PC-3 (cell line): ENCODE results near the gene COMMD10.

ENCODE experiments used
- CTCF ChIP-seq: fragments of 300-600 bp; sonication (generic); conservative IDR thresholded peaks from 2 replicates; pipeline ENCODE4 v1.5.1; 2017; ENCODE audit warnings: antibody characterized with exemption, low read depth, mild to moderate bottlenecking, low read length
- EZH2 ChIP-seq: fragments of 300-600 bp; sonication (generic); IDR thresholded peaks from one replicate; pipeline ENCODE4 v1.6.1; 2017; ENCODE audit warnings: antibody characterized with exemption, mild to moderate bottlenecking, low read length; ENCODE audit not compliant: unreplicated experiment
- EZH2phosphoT487 ChIP-seq: fragments of 300-600 bp; sonication (generic); IDR thresholded peaks from 2 replicates; pipeline ENCODE4 v1.6.1; 2018; ENCODE audit warnings: mild to moderate bottlenecking, antibody characterized with exemption, low read length, borderline replicate concordance

- TF ChIP-seq CTCF (no peak), EZH2 (no peak), EZH2phosphoT487 (no peak)
These were observed 222.0 kb downstream of the COMMD10 start for GRCh38 chr5:116306846-116307245.
